SK-N-SH (cell line): ENCODE measurements around the gene TNFRSF18. TPM values are rescaled to one million over a fixed set of nuclear protein-coding genes. Genes with fewer than 3 reads are reported as not detected.

Experiments
- CTCF ChIA-PET: fragments of 300-600, 350-600 bp; formaldehyde crosslinking; extraction: SDS; loops from one replicate; lab custom pipeline; 2021; lab: Yijun Ruan, JAX
- POLR2A ChIA-PET: fragments of 350-600 bp; sonication (Branson Sonifier 250); formaldehyde crosslinking; extraction: SDS; loops from one replicate; lab custom pipeline; 2020; ENCODE audit warnings: antibody characterized with exemption, inconsistent platforms; lab: Yijun Ruan, JAX
- DNase-seq: peaks from one replicate; pipeline ENCODE4 v3.0.0; 2012
- H2AFZ ChIP-seq: fragments of 200-600 bp; sonication (generic); 2 replicates; pipeline ENCODE4 v1.8.1; 2016; ENCODE audit warnings: antibody characterized with exemption, mild to moderate bottlenecking, low read depth
- H3F3A ChIP-seq: fragments of 200-600 bp; sonication (generic); replicated peaks from 2 replicates; pipeline ENCODE3; 2016; ENCODE audit warnings: antibody characterized with exemption, mild to moderate bottlenecking; ENCODE audit not compliant: insufficient read depth
- H3K27ac ChIP-seq, 2 experiments: fragments of 200-500 bp in 1 of 2; fragments of 200-600 bp in 1 of 2; sonication (Bioruptor generic) in 1 of 2; sonication (generic), shearing (Covaris generic) in 1 of 2; 2 replicates each; pipeline versions ENCODE4 v1.5.1 to v1.6.1; 2014 to 2016; ENCODE audit warnings: low read depth in 2 of 2, inconsistent platforms in 1 of 2, low read length in 1 of 2, mild to moderate bottlenecking in 1 of 2, mixed read lengths in 1 of 2
- H3K27me3 ChIP-seq: fragments of 200-600 bp; sonication (generic), shearing (Covaris generic); 2 replicates; pipeline ENCODE4 v1.6.1; 2016; ENCODE audit warnings: mixed run types; ENCODE audit not compliant: insufficient read depth
- H3K36me3 ChIP-seq, 2 experiments: fragments of 200-500 bp in 1 of 2; fragments of 200-600 bp in 1 of 2; sonication (Bioruptor generic) in 1 of 2; sonication (generic) in 1 of 2; replicated peaks in 1 of 2; 2 replicates each; pipeline versions ENCODE3 to v1.5.1; 2014 to 2016; ENCODE audit warnings: low read length in 1 of 2, mild to moderate bottlenecking in 1 of 2; ENCODE audit not compliant: insufficient read depth in 2 of 2, control insufficient read depth in 1 of 2
- H3K4me1 ChIP-seq, 2 experiments: fragments of 200-500 bp in 1 of 2; fragments of 200-600 bp in 1 of 2; sonication (Bioruptor generic) in 1 of 2; sonication (generic), shearing (Covaris generic) in 1 of 2; 2 replicates each; pipeline versions ENCODE4 v1.5.1 to v1.6.1; 2014 to 2016; ENCODE audit warnings: low read depth in 1 of 2, low read length in 1 of 2, mixed run types in 1 of 2; ENCODE audit not compliant: insufficient read depth in 2 of 2, control insufficient read depth in 1 of 2
- H3K4me2 ChIP-seq: fragments of 200-600 bp; sonication (generic), shearing (Covaris generic); 2 replicates; pipeline ENCODE4 v1.6.1; 2017; ENCODE audit warnings: mixed run types
- H3K4me3 ChIP-seq, 2 experiments: fragments of 200-500 bp in 1 of 2; fragments of 200-600 bp in 1 of 2; sonication (Bioruptor generic) in 1 of 2; sonication (generic), shearing (Covaris generic) in 1 of 2; 2 replicates each; pipeline versions ENCODE4 v1.5.1 to v1.8.1; 2014 to 2016; ENCODE audit warnings: low read depth in 2 of 2, inconsistent platforms in 1 of 2, low read length in 1 of 2, mild to moderate bottlenecking in 1 of 2, mixed read lengths in 1 of 2, moderate library complexity in 1 of 2
- H3K79me2 ChIP-seq: fragments of 200-600 bp; sonication (generic); 2 replicates; pipeline ENCODE4 v1.8.1; 2017; ENCODE audit warnings: mild to moderate bottlenecking; ENCODE audit not compliant: insufficient read depth
- H3K9ac ChIP-seq: fragments of 200-600 bp; sonication (generic); 2 replicates; pipeline ENCODE4 v1.6.1; 2017; ENCODE audit warnings: mixed run types
- H3K9me2 ChIP-seq: fragments of 200-600 bp; sonication (generic); 2 replicates; pipeline ENCODE4 v1.6.1; 2017; ENCODE audit warnings: mixed run types
- H3K9me3 ChIP-seq: fragments of 200-600 bp; sonication (generic); 2 replicates; pipeline ENCODE4 v1.6.1; 2017; ENCODE audit warnings: mixed run types, mild to moderate bottlenecking, moderate library complexity
- H4K20me1 ChIP-seq: fragments of 200-600 bp; sonication (generic); 2 replicates; pipeline ENCODE4 v1.6.1; 2017; ENCODE audit warnings: mild to moderate bottlenecking, mixed run types; ENCODE audit not compliant: insufficient read depth
- ELF1 ChIP-seq: IDR thresholded peaks from 2 replicates; pipeline ENCODE4 v1.4.0; 2012
- EP300 ChIP-seq, 2 experiments: IDR thresholded peaks; 2 replicates each; pipeline versions ENCODE4 v1.4.0 to v1.6.1; 2012; ENCODE audit warnings: borderline replicate concordance in 1 of 2, low read depth in 1 of 2, low read length in 1 of 2
- FOSL2 ChIP-seq: IDR thresholded peaks from 2 replicates; pipeline ENCODE4 v1.4.0; 2012; ENCODE audit warnings: low read depth, mild to moderate bottlenecking, moderate library complexity, borderline replicate concordance
- GATA2 ChIP-seq: sonication (generic); formaldehyde crosslinking; IDR thresholded peaks from 2 replicates; pipeline ENCODE4 v1.5.0; 2020; ENCODE audit warnings: mild to moderate bottlenecking, missing genetic modification reagents
- MAX ChIP-seq: IDR thresholded peaks from 2 replicates; pipeline ENCODE4 v1.4.0; 2012; ENCODE audit warnings: low read depth
- MEF2A ChIP-seq: IDR thresholded peaks from 2 replicates; pipeline ENCODE4 v1.4.0; 2012; ENCODE audit warnings: low read depth, borderline replicate concordance
- NFIC ChIP-seq: IDR thresholded peaks from 2 replicates; pipeline ENCODE4 v1.4.0; 2012; ENCODE audit warnings: borderline replicate concordance
- RFX5 ChIP-seq: IDR thresholded peaks from 2 replicates; pipeline ENCODE4 v1.6.1; 2012; ENCODE audit warnings: mild to moderate bottlenecking, improper control_type of control experiment, low read length
- RXRA ChIP-seq: IDR thresholded peaks from 2 replicates; pipeline ENCODE4 v1.4.0; 2012; ENCODE audit warnings: low read depth, mild to moderate bottlenecking, borderline replicate concordance
- SMC3 ChIP-seq: IDR thresholded peaks from 2 replicates; pipeline ENCODE4 v1.6.1; 2012; ENCODE audit warnings: low read depth, low read length, improper control_type of control experiment
- TAF1 ChIP-seq: IDR thresholded peaks from 2 replicates; pipeline ENCODE4 v1.6.1; 2012; ENCODE audit warnings: low read depth, mild to moderate bottlenecking, low read length, moderate library complexity, borderline replicate concordance
- TCF12 ChIP-seq: IDR thresholded peaks from 2 replicates; pipeline ENCODE4 v1.4.0; 2012
- USF2 ChIP-seq: fragments of 150-350 bp; IDR thresholded peaks from 2 replicates; pipeline ENCODE4 v1.6.1; 2017; ENCODE audit warnings: antibody characterized with exemption, low read length, low read depth, borderline replicate concordance
- YY1 ChIP-seq: IDR thresholded peaks from 2 replicates; pipeline ENCODE4 v1.4.0; 2012; ENCODE audit warnings: low read depth, mild to moderate bottlenecking
- WGBS: methylation state at CpG from one replicate; pipeline ENCODE4 v1.1.6; 2017; ENCODE audit warnings: low lambda C conversion rate; 5-methylcytosine and 5-hydroxymethylcytosine counted together
- polyA plus RNA-seq, 3 experiments: library from polyadenylated mRNA; depleted of rRNA; stranded (reverse); fragments of >200 nt; gene quantifications; 2 replicates each; pipeline ENCODE4 v1.2.3, GENCODE V29; 2012
- TF ChIP-seq, protein P1 (sequence below): IDR thresholded peaks from 2 replicates; pipeline ENCODE4 v1.6.1; 2012; ENCODE audit warnings: mild to moderate bottlenecking, low read depth, low read length, moderate library complexity
- TF ChIP-seq, protein P2 (sequence below): IDR thresholded peaks from 2 replicates; pipeline ENCODE4 v1.4.0; 2012; ENCODE audit warnings: low read depth, borderline replicate concordance

Gene TNFRSF18
- polyA plus RNA-seq, 1 of the 3 experiments (the other 2 are of a cell fraction), result 0.05 TPM

DNA sequence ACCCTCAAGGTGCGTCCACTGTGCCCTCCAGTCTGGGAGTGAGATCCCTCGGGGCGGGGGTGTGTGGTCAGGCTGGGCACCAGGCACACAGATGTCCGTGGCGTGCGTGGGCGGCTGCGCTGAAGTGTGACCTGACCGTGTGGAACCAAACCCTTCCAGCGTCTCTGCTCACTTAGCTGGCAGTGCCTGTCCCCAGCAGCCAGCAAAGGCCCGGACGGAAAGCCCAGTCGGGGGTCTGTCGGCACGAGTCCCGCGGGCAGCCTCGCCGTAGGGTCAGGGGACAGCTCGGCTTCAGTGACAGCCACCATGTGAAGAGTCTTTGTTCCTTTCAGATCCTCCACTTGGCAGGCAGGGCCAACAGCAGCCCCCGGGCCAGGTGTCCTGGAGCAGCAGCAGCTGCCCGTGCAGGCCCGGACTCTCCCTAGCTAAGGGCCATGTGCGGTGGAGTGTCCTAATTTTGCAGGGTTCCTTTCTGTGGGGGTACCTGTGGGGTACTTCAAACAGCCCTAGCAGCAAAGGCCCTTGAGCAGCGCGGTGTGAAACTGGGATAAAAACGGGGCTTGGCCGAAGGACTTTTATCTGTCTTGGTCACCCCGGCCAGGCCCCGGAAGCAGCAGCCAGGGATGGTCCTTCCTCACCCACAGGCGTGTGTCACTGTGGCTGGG, 21.2 kb downstream of the TNFRSF18 start:
- Histone ChIP-seq H3K79me2 (no peaks in the 10 kb centered on the region), H3K9me2 (no peaks in the 10 kb centered on the region), H3K4me2 (no peak overlapping the region), H4K20me1 (no peaks in the 10 kb centered on the region), H2AFZ (no peak overlapping the region), H3K27ac (no peak overlapping the region), H3F3A (no peaks in the 10 kb centered on the region), H3K9me3 (no peaks in the 10 kb centered on the region), H3K27me3 (no peaks in the 10 kb centered on the region), H3K4me1 (no peaks in the 10 kb centered on the region), H3K36me3 (no peaks in the 10 kb centered on the region), H3K9ac (no peak overlapping the region), H3K4me3 (no peak overlapping the region)
- ChIA-PET CTCF (no interaction called here), POLR2A (no interaction called here)
- WGBS, result 81% methylated on average over 11 of the region's 31 CpGs
- TF ChIP-seq MAX (no peak), EP300 (IDR thresholded peaks at IDR 0.05; ENCODE audit: borderline replicate concordance in 1 of 2, low read depth in 1 of 2, low read length in 1 of 2) (no peak), ELF1 (no peak), FOSL2 (no peak), NFIC (no peak)
- peak; percentile 31 for DNase-seq

GRCh38 chr1:1183833-1184775, 22.3 kb downstream of the TNFRSF18 start:
- H3K9me2 ChIP-seq, result no peaks in the 10 kb centered on the region
- ChIA-PET CTCF (no interaction called here), POLR2A (no interaction called here)
- no peaks in the 10 kb centered on the region for H3K27me3 ChIP-seq
- no peaks in the 10 kb centered on the region for H3K36me3 ChIP-seq
- DNase-seq, result peak; percentile 17
- no peaks in the 10 kb centered on the region for H3K9me3 ChIP-seq
- no peaks in the 10 kb centered on the region for H3K4me1 ChIP-seq
- 79% methylated on average over 23 of the region's 33 CpGs for WGBS
- no peak overlapping the region for H3K4me3 ChIP-seq
- no peak overlapping the region for H2AFZ ChIP-seq
- H3F3A ChIP-seq, result no peaks in the 10 kb centered on the region
- no peak overlapping the region for H3K4me2 ChIP-seq
- H3K27ac ChIP-seq, result no peak overlapping the region
- H3K9ac ChIP-seq, result no peak overlapping the region
- H3K79me2 ChIP-seq, result no peaks in the 10 kb centered on the region
- H4K20me1 ChIP-seq, result no peaks in the 10 kb centered on the region
- TF ChIP-seq TCF12 (no peak), RFX5 (no peak), USF2 (no peak), NFIC (no peak), RXRA (no peak), FOSL2 (no peak), YY1 (no peak), TAF1 (no peak), MEF2A (no peak), GATA2 (CRISPR knock-in tag) (no peak), ELF1 (no peak), SMC3 (no peak)
- TF ChIP-seq, protein P1, sequence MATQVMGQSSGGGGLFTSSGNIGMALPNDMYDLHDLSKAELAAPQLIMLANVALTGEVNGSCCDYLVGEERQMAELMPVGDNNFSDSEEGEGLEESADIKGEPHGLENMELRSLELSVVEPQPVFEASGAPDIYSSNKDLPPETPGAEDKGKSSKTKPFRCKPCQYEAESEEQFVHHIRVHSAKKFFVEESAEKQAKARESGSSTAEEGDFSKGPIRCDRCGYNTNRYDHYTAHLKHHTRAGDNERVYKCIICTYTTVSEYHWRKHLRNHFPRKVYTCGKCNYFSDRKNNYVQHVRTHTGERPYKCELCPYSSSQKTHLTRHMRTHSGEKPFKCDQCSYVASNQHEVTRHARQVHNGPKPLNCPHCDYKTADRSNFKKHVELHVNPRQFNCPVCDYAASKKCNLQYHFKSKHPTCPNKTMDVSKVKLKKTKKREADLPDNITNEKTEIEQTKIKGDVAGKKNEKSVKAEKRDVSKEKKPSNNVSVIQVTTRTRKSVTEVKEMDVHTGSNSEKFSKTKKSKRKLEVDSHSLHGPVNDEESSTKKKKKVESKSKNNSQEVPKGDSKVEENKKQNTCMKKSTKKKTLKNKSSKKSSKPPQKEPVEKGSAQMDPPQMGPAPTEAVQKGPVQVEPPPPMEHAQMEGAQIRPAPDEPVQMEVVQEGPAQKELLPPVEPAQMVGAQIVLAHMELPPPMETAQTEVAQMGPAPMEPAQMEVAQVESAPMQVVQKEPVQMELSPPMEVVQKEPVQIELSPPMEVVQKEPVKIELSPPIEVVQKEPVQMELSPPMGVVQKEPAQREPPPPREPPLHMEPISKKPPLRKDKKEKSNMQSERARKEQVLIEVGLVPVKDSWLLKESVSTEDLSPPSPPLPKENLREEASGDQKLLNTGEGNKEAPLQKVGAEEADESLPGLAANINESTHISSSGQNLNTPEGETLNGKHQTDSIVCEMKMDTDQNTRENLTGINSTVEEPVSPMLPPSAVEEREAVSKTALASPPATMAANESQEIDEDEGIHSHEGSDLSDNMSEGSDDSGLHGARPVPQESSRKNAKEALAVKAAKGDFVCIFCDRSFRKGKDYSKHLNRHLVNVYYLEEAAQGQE, result no peak
- TF ChIP-seq, protein P2, sequence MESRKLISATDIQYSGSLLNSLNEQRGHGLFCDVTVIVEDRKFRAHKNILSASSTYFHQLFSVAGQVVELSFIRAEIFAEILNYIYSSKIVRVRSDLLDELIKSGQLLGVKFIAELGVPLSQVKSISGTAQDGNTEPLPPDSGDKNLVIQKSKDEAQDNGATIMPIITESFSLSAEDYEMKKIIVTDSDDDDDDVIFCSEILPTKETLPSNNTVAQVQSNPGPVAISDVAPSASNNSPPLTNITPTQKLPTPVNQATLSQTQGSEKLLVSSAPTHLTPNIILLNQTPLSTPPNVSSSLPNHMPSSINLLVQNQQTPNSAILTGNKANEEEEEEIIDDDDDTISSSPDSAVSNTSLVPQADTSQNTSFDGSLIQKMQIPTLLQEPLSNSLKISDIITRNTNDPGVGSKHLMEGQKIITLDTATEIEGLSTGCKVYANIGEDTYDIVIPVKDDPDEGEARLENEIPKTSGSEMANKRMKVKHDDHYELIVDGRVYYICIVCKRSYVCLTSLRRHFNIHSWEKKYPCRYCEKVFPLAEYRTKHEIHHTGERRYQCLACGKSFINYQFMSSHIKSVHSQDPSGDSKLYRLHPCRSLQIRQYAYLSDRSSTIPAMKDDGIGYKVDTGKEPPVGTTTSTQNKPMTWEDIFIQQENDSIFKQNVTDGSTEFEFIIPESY, result no peak
- TF ChIP-seq, all 33 proteins: peak for 0
